ENCODE measurements around the gene PLCB4.
"Not testable (repeated sequence)": the region's sequence is repeated elsewhere in the genome, so short reads cannot be mapped to it uniquely, and the experiment has no call there.

PLCB4 gene

GRCh38 chr20:9040863-9041524 lies 27.9 kb upstream of the PLCB4 start:
- H3K9me3 Mint-ChIP-seq, result peaks cover 3% of the 10 kb centered on the region
- H3K4me1 Mint-ChIP-seq (ENCODE audit: low read depth), result no peaks in the 10 kb centered on the region
- H3K27me3 Mint-ChIP-seq (ENCODE audit: low read depth), result no peaks in the 10 kb centered on the region
- no peak overlapping the region for H3K4me3 Mint-ChIP-seq
- no peak overlapping the region for H3K27ac Mint-ChIP-seq
- H3K36me3 Mint-ChIP-seq (ENCODE audit: low read depth), result no peaks in the 10 kb centered on the region

DNA sequence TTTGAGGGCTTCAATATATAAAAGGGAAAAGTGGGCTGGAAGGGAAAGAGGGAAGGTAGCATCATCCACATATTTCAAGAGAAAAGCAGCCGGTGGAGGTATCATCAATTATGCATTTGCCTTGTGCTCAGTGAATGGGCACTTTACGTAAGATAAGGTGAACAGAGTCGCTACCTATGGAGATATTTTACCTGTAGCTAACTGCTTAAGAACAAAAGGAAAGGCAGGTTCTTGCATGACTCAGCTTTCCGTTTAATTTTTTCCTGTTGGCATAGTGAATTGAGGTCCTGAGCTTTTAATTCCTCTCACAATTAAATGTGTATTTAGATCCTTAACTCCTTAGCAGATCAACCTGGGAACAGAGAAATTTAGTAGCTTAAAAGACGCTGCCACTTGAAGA lies 25.5 kb upstream of the PLCB4 start:
- Mint-ChIP-seq H3K27me3 (ENCODE audit: low read depth) (no peaks in the 10 kb centered on the region), H3K9me3 (peaks cover 6% of the 10 kb centered on the region), H3K4me3 (no peak overlapping the region), H3K4me1 (ENCODE audit: low read depth) (no peaks in the 10 kb centered on the region), H3K36me3 (ENCODE audit: low read depth) (no peaks in the 10 kb centered on the region), H3K27ac (no peak overlapping the region)

- not testable (repeated sequence) for H3K9me3 Mint-ChIP-seq; H3K27ac Mint-ChIP-seq; H3K4me1 Mint-ChIP-seq (ENCODE audit: low read depth); H3K4me3 Mint-ChIP-seq; H3K27me3 Mint-ChIP-seq (ENCODE audit: low read depth); H3K36me3 Mint-ChIP-seq (ENCODE audit: low read depth)
Measured at GRCh38 chr20:9047928-9048327, 21.0 kb upstream of the PLCB4 start.

GRCh38 chr20:9051508-9051907 lies 17.4 kb upstream of the PLCB4 start:
- Mint-ChIP-seq H3K9me3 (peaks cover 9% of the 10 kb centered on the region), H3K4me3 (no peak overlapping the region), H3K27ac (no peak overlapping the region), H3K36me3 (ENCODE audit: low read depth) (no peaks in the 10 kb centered on the region), H3K27me3 (ENCODE audit: low read depth) (no peaks in the 10 kb centered on the region), H3K4me1 (ENCODE audit: low read depth) (no peaks in the 10 kb centered on the region)

GRCh38 chr20:9052136-9052535 lies 16.8 kb upstream of the PLCB4 start:
- Mint-ChIP-seq H3K4me3 (no peak overlapping the region), H3K36me3 (ENCODE audit: low read depth) (no peaks in the 10 kb centered on the region), H3K4me1 (ENCODE audit: low read depth) (no peaks in the 10 kb centered on the region)

DNA sequence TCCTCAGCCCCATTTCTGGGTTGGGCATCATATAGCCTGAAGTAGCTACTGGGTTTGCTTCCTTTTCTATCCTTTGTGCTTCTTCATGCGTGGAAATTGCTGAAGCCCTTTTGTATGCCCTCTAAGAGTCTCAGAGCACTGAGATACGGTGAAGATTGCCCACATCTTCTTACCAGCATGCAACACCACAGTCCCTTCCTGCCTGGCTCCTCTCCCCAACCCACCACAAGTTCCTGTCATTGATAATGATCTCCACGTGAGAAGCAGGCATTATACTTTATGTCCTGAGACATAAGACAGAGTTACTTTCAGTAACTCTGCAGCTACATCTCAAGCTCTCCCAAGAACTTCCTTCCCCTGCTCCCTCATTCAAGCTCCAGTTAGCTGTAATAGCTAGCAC lies 15.8 kb upstream of the PLCB4 start:
- Mint-ChIP-seq H3K36me3 (ENCODE audit: low read depth) (no peaks in the 10 kb centered on the region), H3K27me3 (ENCODE audit: low read depth) (no peaks in the 10 kb centered on the region), H3K4me3 (no peak overlapping the region), H3K9me3 (peaks cover 4% of the 10 kb centered on the region), H3K27ac (no peak overlapping the region), H3K4me1 (ENCODE audit: low read depth) (no peaks in the 10 kb centered on the region)

More at GRCh38 chr20:9052136-9052535, 16.8 kb upstream of the PLCB4 start:
- no peak overlapping the region for H3K27ac Mint-ChIP-seq
- no peaks in the 10 kb centered on the region for H3K27me3 Mint-ChIP-seq (ENCODE audit: low read depth)
- H3K9me3 Mint-ChIP-seq, result peaks cover 9% of the 10 kb centered on the region

- H3K36me3 Mint-ChIP-seq (ENCODE audit: low read depth), result no peaks in the 10 kb centered on the region
- no peaks in the 10 kb centered on the region for H3K4me1 Mint-ChIP-seq (ENCODE audit: low read depth)
- peaks cover 3% of the 10 kb centered on the region for H3K9me3 Mint-ChIP-seq
- H3K4me3 Mint-ChIP-seq, result no peak overlapping the region
- H3K27ac Mint-ChIP-seq, result no peak overlapping the region
- no peaks in the 10 kb centered on the region for H3K27me3 Mint-ChIP-seq (ENCODE audit: low read depth)
Measured at GRCh38 chr20:9054176-9054575, 14.7 kb upstream of the PLCB4 start.

- Mint-ChIP-seq H3K27me3 (ENCODE audit: low read depth) (no peaks in the 10 kb centered on the region), H3K4me1 (ENCODE audit: low read depth) (no peaks in the 10 kb centered on the region), H3K27ac (no peak overlapping the region)
Measured at GRCh38 chr20:9059931-9060330, 9.0 kb upstream of the PLCB4 start.

DNA sequence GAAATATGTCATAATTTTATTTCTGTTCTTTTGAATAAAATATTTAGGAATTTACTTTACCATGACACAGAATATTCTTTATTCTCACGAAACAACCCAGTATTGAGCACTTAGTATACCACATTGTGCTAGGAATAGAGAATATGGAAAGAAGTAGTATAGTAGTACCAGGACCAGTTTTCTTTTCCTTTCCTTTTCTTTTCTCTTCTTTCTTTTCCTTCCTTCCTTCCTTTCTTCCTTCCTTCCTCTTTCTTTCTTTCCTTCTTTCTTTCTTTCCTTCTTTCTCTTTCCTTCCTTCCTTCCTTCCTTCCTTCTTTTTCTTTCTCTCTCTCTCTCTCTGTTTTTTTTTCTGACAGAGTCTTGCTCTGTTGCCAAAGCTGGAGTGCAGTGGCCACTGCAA lies 7.5 kb upstream of the PLCB4 start:
- Mint-ChIP-seq H3K4me1 (ENCODE audit: low read depth) (no peaks in the 10 kb centered on the region), H3K27me3 (ENCODE audit: low read depth) (no peaks in the 10 kb centered on the region), H3K36me3 (ENCODE audit: low read depth) (no peaks in the 10 kb centered on the region), H3K9me3 (no peaks in the 10 kb centered on the region), H3K4me3 (no peak overlapping the region), H3K27ac (no peak overlapping the region)

More at GRCh38 chr20:9059931-9060330, 9.0 kb upstream of the PLCB4 start:
- H3K4me3 Mint-ChIP-seq, result no peak overlapping the region
- H3K36me3 Mint-ChIP-seq (ENCODE audit: low read depth), result no peaks in the 10 kb centered on the region
- no peaks in the 10 kb centered on the region for H3K9me3 Mint-ChIP-seq

GRCh38 chr20:9062066-9062465 lies 6.8 kb upstream of the PLCB4 start:
- H3K9me3 Mint-ChIP-seq, result no peaks in the 10 kb centered on the region
- no peak overlapping the region for H3K27ac Mint-ChIP-seq
- H3K4me1 Mint-ChIP-seq (ENCODE audit: low read depth), result no peaks in the 10 kb centered on the region
- no peaks in the 10 kb centered on the region for H3K27me3 Mint-ChIP-seq (ENCODE audit: low read depth)
- H3K36me3 Mint-ChIP-seq (ENCODE audit: low read depth), result no peaks in the 10 kb centered on the region
- H3K4me3 Mint-ChIP-seq, result no peak overlapping the region

GRCh38 chr20:9066191-9066590 lies 2.7 kb upstream of the PLCB4 start:
- Mint-ChIP-seq H3K27me3 (ENCODE audit: low read depth) (peaks cover 19% of the 10 kb centered on the region), H3K27ac (no peak overlapping the region), H3K36me3 (ENCODE audit: low read depth) (no peaks in the 10 kb centered on the region), H3K9me3 (no peaks in the 10 kb centered on the region), H3K4me3 (no peak overlapping the region), H3K4me1 (ENCODE audit: low read depth) (no peaks in the 10 kb centered on the region)

DNA sequence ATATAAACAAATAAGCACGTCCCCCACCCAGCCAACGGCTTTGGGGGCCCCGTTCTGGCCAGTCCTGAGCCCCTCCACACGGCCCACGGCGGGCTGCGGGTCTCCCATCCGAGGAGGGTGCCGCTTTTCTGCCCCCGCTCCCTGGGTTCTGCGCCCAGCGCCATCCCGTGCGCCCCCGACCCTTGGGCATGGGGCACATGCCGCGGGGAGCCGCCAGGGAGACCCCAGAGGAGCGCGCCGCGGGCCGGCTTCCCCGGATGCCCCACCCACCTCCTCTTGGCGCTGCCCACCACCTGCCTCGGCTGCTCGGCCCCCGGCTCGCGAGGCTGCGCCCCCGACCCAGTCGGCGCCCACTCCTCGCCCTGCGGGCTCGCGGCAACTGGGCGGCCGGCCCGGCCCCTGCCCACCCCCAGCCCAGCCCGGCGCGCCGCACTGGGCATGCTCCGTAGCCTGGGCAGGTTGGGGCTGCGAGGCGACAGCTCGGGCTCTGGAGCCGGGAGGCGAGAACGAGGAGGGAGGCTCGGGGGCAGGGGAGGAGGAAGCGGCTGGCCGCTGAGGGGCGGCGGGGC lies 570 bp upstream of the PLCB4 start:
- Mint-ChIP-seq H3K27me3 (ENCODE audit: low read depth) (peaks cover 19% of the 10 kb centered on the region), H3K27ac (no peak overlapping the region), H3K9me3 (no peaks in the 10 kb centered on the region), H3K4me3 (no peak overlapping the region), H3K36me3 (ENCODE audit: low read depth) (no peaks in the 10 kb centered on the region), H3K4me1 (ENCODE audit: low read depth) (no peaks in the 10 kb centered on the region)

DNA sequence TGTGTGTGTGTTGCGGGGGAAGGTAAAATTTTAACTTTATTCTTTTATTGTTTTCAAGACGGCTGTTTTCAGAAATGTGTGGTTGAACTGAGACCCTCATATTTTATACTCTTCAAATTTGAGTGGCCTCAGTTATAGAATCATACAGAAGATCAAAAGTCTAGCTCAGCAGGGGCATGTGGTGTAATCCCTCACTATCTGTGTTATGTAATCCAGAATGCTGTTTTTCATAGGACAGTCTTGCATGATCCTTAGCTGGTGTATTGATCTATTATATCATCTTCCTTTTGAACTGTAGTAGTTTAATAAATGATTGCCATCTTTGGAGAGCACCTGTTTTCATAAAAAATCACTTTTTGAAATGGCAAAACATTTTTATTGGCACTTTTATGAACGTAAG lies 1.4 kb downstream of the PLCB4 start:
- H3K36me3 Mint-ChIP-seq (ENCODE audit: low read depth), result no peaks in the 10 kb centered on the region
- no peak overlapping the region for H3K27ac Mint-ChIP-seq
- H3K9me3 Mint-ChIP-seq, result no peaks in the 10 kb centered on the region
- H3K4me3 Mint-ChIP-seq, result no peak overlapping the region
- peaks cover 19% of the 10 kb centered on the region for H3K27me3 Mint-ChIP-seq (ENCODE audit: low read depth)
- H3K4me1 Mint-ChIP-seq (ENCODE audit: low read depth), result no peaks in the 10 kb centered on the region

DNA sequence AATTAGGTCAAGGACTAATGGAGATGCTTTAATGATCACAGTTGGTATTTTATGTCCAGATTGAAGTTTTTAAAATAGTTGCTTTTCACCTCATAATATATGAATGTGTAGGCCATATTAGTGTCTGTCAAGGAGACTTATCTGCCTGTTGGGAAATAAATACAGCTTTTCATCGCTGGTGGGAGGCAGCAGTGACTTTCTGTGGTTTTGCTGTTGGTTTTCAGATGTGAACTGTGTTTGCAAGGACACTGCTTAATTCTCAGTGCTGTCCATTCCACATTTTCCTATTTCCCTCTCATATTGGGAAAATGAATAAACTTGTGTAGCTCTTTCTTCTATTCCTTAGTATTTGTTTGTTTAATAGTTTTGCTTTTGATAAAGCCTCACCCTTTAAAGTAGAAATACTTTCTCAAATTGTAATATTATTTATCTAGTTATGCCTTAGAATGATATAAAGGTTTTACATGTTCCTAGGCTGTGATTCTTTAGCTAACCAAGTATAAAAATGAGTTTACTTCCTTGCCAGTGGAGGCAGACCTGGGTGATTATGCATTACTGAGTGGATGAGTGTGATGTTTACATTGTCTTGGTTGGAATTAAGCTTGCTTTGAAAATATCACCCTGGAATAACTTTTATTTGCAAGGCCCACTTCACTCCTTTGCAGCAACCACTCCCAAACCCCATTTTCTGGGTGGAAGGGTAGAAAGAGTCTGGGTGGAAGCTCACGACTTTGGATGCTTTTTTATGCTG lies 3.3 kb downstream of the PLCB4 start:
- Mint-ChIP-seq H3K27ac (no peak overlapping the region), H3K9me3 (no peaks in the 10 kb centered on the region), H3K36me3 (ENCODE audit: low read depth) (no peaks in the 10 kb centered on the region), H3K4me1 (ENCODE audit: low read depth) (no peaks in the 10 kb centered on the region), H3K27me3 (ENCODE audit: low read depth) (peaks cover 19% of the 10 kb centered on the region), H3K4me3 (no peak overlapping the region)

- Mint-ChIP-seq H3K36me3 (ENCODE audit: low read depth) (no peaks in the 10 kb centered on the region), H3K27ac (no peak overlapping the region), H3K4me1 (ENCODE audit: low read depth) (no peaks in the 10 kb centered on the region), H3K4me3 (no peak overlapping the region), H3K9me3 (no peaks in the 10 kb centered on the region), H3K27me3 (ENCODE audit: low read depth) (peaks cover 16% of the 10 kb centered on the region)
Measured at GRCh38 chr20:9072861-9073500, 4.1 kb downstream of the PLCB4 start.
